Hepatocyte (in vitro differentiated cells): ENCODE data around the gene UCMA. TPM values are rescaled to one million over a fixed set of nuclear protein-coding genes. Genes with fewer than 3 reads are reported as not detected.

Experiments used
- DNase-seq: peaks from one replicate; pipeline ENCODE4 v3.0.0-alpha.2; 2016; ENCODE audit warnings: low spot score
- H2AFZ ChIP-seq: fragments of 200-600 bp; sonication (generic); 2 replicates; pipeline ENCODE4 v1.6.0; 2016; ENCODE audit warnings: antibody characterized with exemption, mild to moderate bottlenecking
- H3K27ac ChIP-seq: fragments of 200-600 bp; sonication (generic); 2 replicates; pipeline ENCODE4 v1.5.1; 2016; ENCODE audit warnings: mild to moderate bottlenecking
- H3K27me3 ChIP-seq: fragments of 200-600 bp; sonication (generic); 2 replicates; pipeline ENCODE4 v1.6.1; 2016
- H3K36me3 ChIP-seq: fragments of 200-600 bp; sonication (generic); replicated peaks from 2 replicates; pipeline ENCODE4 v1.5.1; 2016; ENCODE audit warnings: low read depth; ENCODE audit not compliant: insufficient read depth
- H3K4me1 ChIP-seq: fragments of 200-600 bp; sonication (generic); 2 replicates; pipeline ENCODE4 v1.5.1; 2016; ENCODE audit warnings: mild to moderate bottlenecking, moderate library complexity; ENCODE audit not compliant: insufficient read depth
- H3K4me2 ChIP-seq: fragments of 200-600 bp; sonication (generic); 2 replicates; pipeline ENCODE4 v1.6.0; 2016
- H3K4me3 ChIP-seq: fragments of 200-600 bp; sonication (generic); 2 replicates; pipeline ENCODE4 v1.5.1; 2016; ENCODE audit warnings: mild to moderate bottlenecking
- H3K79me2 ChIP-seq: fragments of 200-600 bp; sonication (generic); 2 replicates; pipeline ENCODE4 v1.6.0; 2017; ENCODE audit warnings: mild to moderate bottlenecking
- H3K9me2 ChIP-seq: fragments of 200-600 bp; sonication (generic); replicated peaks from 2 replicates; pipeline ENCODE4 v1.6.0; 2017; ENCODE audit warnings: mild to moderate bottlenecking; ENCODE audit not compliant: insufficient read depth
- H3K9me3 ChIP-seq: fragments of 200-600 bp; sonication (generic); 2 replicates; pipeline ENCODE4 v1.5.1; 2016; ENCODE audit warnings: low read depth, mild to moderate bottlenecking
- H4K20me1 ChIP-seq: fragments of 200-600 bp; sonication (generic); 2 replicates; pipeline ENCODE4 v1.6.0; 2016; ENCODE audit warnings: mild to moderate bottlenecking; ENCODE audit not compliant: insufficient read depth, poor library complexity, severe bottlenecking
- CTCF ChIP-seq: fragments of 200-600 bp; sonication (generic); IDR thresholded peaks from 2 replicates; pipeline ENCODE4 v1.5.1; 2016; ENCODE audit warnings: antibody characterized with exemption, mild to moderate bottlenecking; ENCODE audit not compliant: poor library complexity
- EZH2 ChIP-seq: fragments of 200-600 bp; sonication (generic); IDR thresholded peaks from 2 replicates; pipeline ENCODE4 v1.6.1; 2016; ENCODE audit warnings: antibody characterized with exemption, mild to moderate bottlenecking, borderline replicate concordance
- EZH2phosphoT487 ChIP-seq: fragments of 200-600 bp; sonication (generic); IDR thresholded peaks from one replicate; pipeline ENCODE4 v1.6.1; 2018; ENCODE audit warnings: antibody characterized with exemption, mild to moderate bottlenecking, low read depth, moderate library complexity; ENCODE audit not compliant: unreplicated experiment, severe bottlenecking
- WGBS: methylation state at CpG from one replicate; pipeline ENCODE4 v1.1.6; 2016; ENCODE audit warnings: low lambda C conversion rate; ENCODE audit errors: missing lambda C conversion rate; 5-methylcytosine and 5-hydroxymethylcytosine counted together
- polyA plus RNA-seq: library from polyadenylated mRNA; unstranded; fragments of >200 nt; fragmentation: Nextera tagmentation; extraction: Ambion mirVana; gene quantifications from 2 replicates; pipeline ENCODE4 v1.2.1, GENCODE V29; 2016
- small RNA-seq: library from RNA; depleted of rRNA; stranded (forward); fragments of <200 nt; gene quantifications from one replicate; pipeline ENCODE3, GENCODE V24; 2014
- total RNA-seq: library from RNA; depleted of rRNA; stranded (reverse); fragments of >200 nt; gene quantifications from 2 replicates; pipeline ENCODE4 v1.2.3, GENCODE V29; 2014

UCMA gene
- total and polyA plus RNA-seq, 2 experiments from 2014 or later, result not detected

GRCh38 chr10:13182424-13182823 lies 51.8 kb downstream of the UCMA start:
- Histone ChIP-seq H3K27me3 (no peaks in the 10 kb centered on the region), H3K27ac (no peak overlapping the region), H3K4me3 (no peak overlapping the region), H3K4me1 (no peaks in the 10 kb centered on the region), H3K9me3 (no peaks in the 10 kb centered on the region), H4K20me1 (no peaks in the 10 kb centered on the region), H3K9me2 (no peaks in the 10 kb centered on the region), H2AFZ (no peak overlapping the region), H3K36me3 (no peaks in the 10 kb centered on the region), H3K79me2 (no peaks in the 10 kb centered on the region), H3K4me2 (no peak overlapping the region)
- 92% methylated on average over 1 of the region's 1 CpG for WGBS
- DNase-seq, result no peak
- TF ChIP-seq EZH2phosphoT487, result no peak
- no peak for TF ChIP-seq EZH2
- TF ChIP-seq CTCF, result no peak

- no peak overlapping the region for H3K4me2 ChIP-seq
- no peak overlapping the region for H3K4me3 ChIP-seq
- no peak overlapping the region for H2AFZ ChIP-seq
- H3K27me3 ChIP-seq, result no peaks in the 10 kb centered on the region
- no peaks in the 10 kb centered on the region for H3K36me3 ChIP-seq
- H3K9me3 ChIP-seq, result no peaks in the 10 kb centered on the region
- H4K20me1 ChIP-seq, result no peaks in the 10 kb centered on the region
- WGBS, result 98% methylated on average over 4 of the region's 4 CpGs
- H3K79me2 ChIP-seq, result no peaks in the 10 kb centered on the region
- no peak overlapping the region for H3K27ac ChIP-seq
- H3K4me1 ChIP-seq, result no peaks in the 10 kb centered on the region
- DNase-seq, result no peak
- H3K9me2 ChIP-seq, result no peaks in the 10 kb centered on the region
- TF ChIP-seq EZH2phosphoT487, result no peak
- no peak for TF ChIP-seq CTCF
- no peak for TF ChIP-seq EZH2
Measured at GRCh38 chr10:13180788-13181187, 53.4 kb downstream of the UCMA start.

GRCh38 chr10:13173616-13174015 lies 60.6 kb downstream of the UCMA start:
- WGBS, result 94% methylated on average over 2 of the region's 2 CpGs
- no peak for TF ChIP-seq EZH2
- no peak for TF ChIP-seq CTCF
- no peak for TF ChIP-seq EZH2phosphoT487
- no peak overlapping the region for H3K4me3 ChIP-seq

More at GRCh38 chr10:13173616-13174015, 60.6 kb downstream of the UCMA start:
- Histone ChIP-seq H2AFZ (no peak overlapping the region), H3K9me3 (no peaks in the 10 kb centered on the region), H3K4me2 (no peak overlapping the region), H3K36me3 (no peaks in the 10 kb centered on the region), H3K27me3 (no peaks in the 10 kb centered on the region), H4K20me1 (no peaks in the 10 kb centered on the region), H3K4me1 (no peaks in the 10 kb centered on the region), H3K27ac (no peak overlapping the region), H3K79me2 (no peaks in the 10 kb centered on the region), H3K9me2 (no peaks in the 10 kb centered on the region)
- no peak for DNase-seq

Small RNA genes lying within 50 kb of the gene (small RNA-seq; reads per million reads assigned to genes)
- gene RNU6-6P, result not detected

Other genes with a start within 250 kb of the UCMA start
- gene CCDC3, start 232.7 kb downstream of the UCMA start, total RNA-seq, result 10.5 and 13.6 TPM in 2 replicates
- 10.4 and 14.7 TPM in 2 replicates for gene CCDC3, start 232.7 kb downstream of the UCMA start, polyA plus RNA-seq
- 48.7 and 51.0 TPM in 2 replicates for gene OPTN, start 134.2 kb downstream of the UCMA start, total RNA-seq
- 79.4 and 84.6 TPM in 2 replicates for gene OPTN, start 134.2 kb downstream of the UCMA start, polyA plus RNA-seq
- 2.7 and 3.1 TPM in 2 replicates for gene MCM10, start 72.8 kb downstream of the UCMA start, total RNA-seq
- 3.6 and 4.7 TPM in 2 replicates for gene MCM10, start 72.8 kb downstream of the UCMA start, polyA plus RNA-seq
- gene PHYH, start 65.7 kb upstream of the UCMA start, total RNA-seq, result 50.1 and 62.3 TPM in 2 replicates
- 64.0 and 83.7 TPM in 2 replicates for gene PHYH, start 65.7 kb upstream of the UCMA start, polyA plus RNA-seq
- gene SEPHS1, start 113.9 kb upstream of the UCMA start, total RNA-seq, result 48.5 and 52.8 TPM in 2 replicates
- 41.5 and 45.9 TPM in 2 replicates for gene SEPHS1, start 113.9 kb upstream of the UCMA start, polyA plus RNA-seq